ENCODE results near the gene STOX2. TPM values are rescaled to one million over a fixed set of nuclear protein-coding genes. Genes with fewer than 3 reads are reported as not detected.

The STOX2 gene
- total and polyA plus RNA-seq, 2 experiments from 2014 or later: 6.4 to 20.1 TPM

- H3K27ac ChIP-seq: no peak overlapping the region
- no peak overlapping the region for H3K4me3 ChIP-seq
Observed at GRCh38 chr4:183936047-183936446, 30.9 kb downstream of the STOX2 start.

GRCh38 chr4:183936574-183937345 is 31.7 kb downstream of the STOX2 start:
- Histone ChIP-seq H3K4me3 (no peak overlapping the region), H3K27me3 (no peaks in the 10 kb centered on the region), H3K36me3 (no peaks in the 10 kb centered on the region), H3K9me3 (ENCODE audit: low read depth) (no peaks in the 10 kb centered on the region), H3K4me1 (ENCODE audit: low read depth) (no peaks in the 10 kb centered on the region), H3K27ac (no peak overlapping the region)
- TF ChIP-seq CTCF (IDR thresholded peaks at IDR 0.05; ENCODE audit: low read depth, low read length): no peak
- peak in 1 of 2 donors; percentile 6 for DNase-seq (ENCODE audit: low read depth in 1 of 2, low spot score in 1 of 2)

More at GRCh38 chr4:183936047-183936446, 30.9 kb downstream of the STOX2 start:
- no peaks in the 10 kb centered on the region for H3K9me3 ChIP-seq (ENCODE audit: low read depth)
- TF ChIP-seq CTCF (IDR thresholded peaks at IDR 0.05; ENCODE audit: low read depth, low read length): no peak
- DNase-seq (ENCODE audit: low read depth in 1 of 2, low spot score in 1 of 2): peak in 1 of 2 donors; percentile 10
- H3K27me3 ChIP-seq: no peaks in the 10 kb centered on the region
- H3K36me3 ChIP-seq: no peaks in the 10 kb centered on the region
- H3K4me1 ChIP-seq (ENCODE audit: low read depth): no peaks in the 10 kb centered on the region

- Histone ChIP-seq H3K36me3 (no peaks in the 10 kb centered on the region), H3K4me3 (no peak overlapping the region), H3K27ac (no peak overlapping the region), H3K27me3 (no peaks in the 10 kb centered on the region), H3K4me1 (ENCODE audit: low read depth) (no peaks in the 10 kb centered on the region), H3K9me3 (ENCODE audit: low read depth) (no peaks in the 10 kb centered on the region)
- DNase-seq (ENCODE audit: low read depth in 1 of 2, low spot score in 1 of 2): no peak
- no peak for TF ChIP-seq CTCF (IDR thresholded peaks at IDR 0.05; ENCODE audit: low read depth, low read length)
Observed at GRCh38 chr4:183940864-183941263, 35.8 kb downstream of the STOX2 start.

- no peak overlapping the region for H3K27ac ChIP-seq
- TF ChIP-seq CTCF (IDR thresholded peaks at IDR 0.05; ENCODE audit: low read depth, low read length): no peak
- H3K4me1 ChIP-seq (ENCODE audit: low read depth): no peaks in the 10 kb centered on the region
- H3K4me3 ChIP-seq: no peak overlapping the region
- no peaks in the 10 kb centered on the region for H3K9me3 ChIP-seq (ENCODE audit: low read depth)
- DNase-seq (ENCODE audit: low read depth in 1 of 2, low spot score in 1 of 2): no peak
- H3K36me3 ChIP-seq: no peaks in the 10 kb centered on the region
- no peaks in the 10 kb centered on the region for H3K27me3 ChIP-seq
Observed at GRCh38 chr4:183941964-183942363, 36.9 kb downstream of the STOX2 start.

- Histone ChIP-seq H3K4me1 (ENCODE audit: low read depth) (no peaks in the 10 kb centered on the region), H3K36me3 (no peaks in the 10 kb centered on the region), H3K9me3 (ENCODE audit: low read depth) (no peaks in the 10 kb centered on the region), H3K27ac (no peak overlapping the region), H3K27me3 (no peaks in the 10 kb centered on the region), H3K4me3 (no peak overlapping the region)
- DNase-seq (ENCODE audit: low read depth in 1 of 2, low spot score in 1 of 2): no peak
- no peak for TF ChIP-seq CTCF (IDR thresholded peaks at IDR 0.05; ENCODE audit: low read depth, low read length)
Observed at GRCh38 chr4:183945741-183946140, 40.6 kb downstream of the STOX2 start.

All from cardiac muscle cell (in vitro differentiated cells and primary cell).